IMR-90 (cell line): ENCODE data around the gene SLX4IP. TPM values are rescaled to one million over a fixed set of nuclear protein-coding genes. Genes with fewer than 3 reads are reported as not detected.

Experiments used
- ATAC-seq: fragments of 200-7000 bp; cut with Tn5 transposase; 2 replicates; pipeline ENCODE4 v1.9.1; 2020; ENCODE audit warnings: low read depth, mild to moderate bottlenecking, moderate library complexity
- BruUV-seq: library from RNA; stranded (reverse); fragments of 400-500 nt; replicated peaks from 2 replicates; lab custom pipeline; 2021; lab: Mats Ljungman, UMichigan
- CTCF ChIA-PET: fragments of 300-600 bp; formaldehyde crosslinking; extraction: SDS; loops from one replicate; lab custom pipeline; 2021; ENCODE audit warnings: antibody characterized with exemption; lab: Yijun Ruan, JAX
- POLR2A ChIA-PET: fragments of 300-600 bp; sonication (Branson Sonifier 250); formaldehyde crosslinking; loops from one replicate; lab custom pipeline; 2022; ENCODE audit warnings: antibody characterized with exemption; ENCODE audit not compliant: unreplicated experiment; lab: Charles Lee
- DNase-seq: peaks from one replicate; pipeline ENCODE4 v3.0.0; 2013
- H2AFZ ChIP-seq: replicated peaks from 2 replicates; pipeline ENCODE3; 2013; ENCODE audit warnings: low read length, mild to moderate bottlenecking; ENCODE audit not compliant: poor library complexity
- H2AK5ac ChIP-seq: 2 replicates; pipeline ENCODE4 v1.6.1; 2013; ENCODE audit warnings: low read depth, low read length, inconsistent platforms
- H2AK9ac ChIP-seq: replicated peaks from 2 replicates; pipeline ENCODE3; 2013; ENCODE audit warnings: mild to moderate bottlenecking, low read depth, low read length, moderate library complexity; ENCODE audit not compliant: poor library complexity
- H2BK120ac ChIP-seq: 2 replicates; pipeline ENCODE4 v1.6.1; 2013; ENCODE audit warnings: low read depth, low read length, inconsistent platforms
- H2BK15ac ChIP-seq: 3 replicates; pipeline ENCODE4 v1.6.1; 2013; ENCODE audit warnings: low read depth, low read length, inconsistent platforms
- H2BK20ac ChIP-seq: 2 replicates; pipeline ENCODE4 v1.6.1; 2013; ENCODE audit warnings: low read depth, mild to moderate bottlenecking, inconsistent platforms, low read length, moderate library complexity
- H2BK5ac ChIP-seq: 2 replicates; pipeline ENCODE4 v1.6.1; 2013; ENCODE audit warnings: mild to moderate bottlenecking, low read depth, low read length, inconsistent platforms; ENCODE audit not compliant: poor library complexity, severe bottlenecking
- H3K14ac ChIP-seq: replicated peaks from 2 replicates; pipeline ENCODE4 v1.6.1; 2013; ENCODE audit warnings: low read depth, low read length, inconsistent platforms
- H3K18ac ChIP-seq: 2 replicates; pipeline ENCODE4 v1.6.1; 2013; ENCODE audit warnings: low read depth, low read length, control low read depth
- H3K23ac ChIP-seq: 2 replicates; pipeline ENCODE4 v1.6.1; 2013; ENCODE audit warnings: low read depth, low read length, inconsistent platforms
- H3K27ac ChIP-seq: 2 replicates; pipeline ENCODE4 v1.5.1; 2013; ENCODE audit warnings: mild to moderate bottlenecking, control low read depth, low read length; ENCODE audit not compliant: insufficient read depth
- H3K27me3 ChIP-seq: 2 replicates; pipeline ENCODE4 v1.6.1; 2013; ENCODE audit warnings: low read length; ENCODE audit not compliant: control insufficient read depth, insufficient read depth
- H3K36me3 ChIP-seq: 2 replicates; pipeline ENCODE4 v1.6.1; 2013; ENCODE audit warnings: low read length, mixed read lengths; ENCODE audit not compliant: control insufficient read depth, insufficient read depth
- H3K4ac ChIP-seq: 2 replicates; pipeline ENCODE4 v1.6.1; 2013; ENCODE audit warnings: low read depth, low read length, inconsistent platforms
- H3K4me1 ChIP-seq: 2 replicates; pipeline ENCODE4 v1.6.1; 2013; ENCODE audit warnings: low read length, mixed read lengths; ENCODE audit not compliant: control insufficient read depth, insufficient read depth
- H3K4me2 ChIP-seq: 2 replicates; pipeline ENCODE4 v1.6.1; 2013; ENCODE audit warnings: low read depth, mild to moderate bottlenecking, control low read depth, low read length, moderate library complexity
- H3K4me3 ChIP-seq: 2 replicates; pipeline ENCODE4 v1.5.1; 2013; ENCODE audit warnings: low read depth, mild to moderate bottlenecking, control low read depth, low read length, moderate library complexity; ENCODE audit not compliant: insufficient read depth
- H3K56ac ChIP-seq: 2 replicates; pipeline ENCODE4 v1.6.1; 2013; ENCODE audit warnings: low read length, inconsistent platforms; ENCODE audit not compliant: insufficient read depth; ENCODE audit errors: extremely low read depth
- H3K79me1 ChIP-seq, 2 experiments: 2 replicates each; pipeline ENCODE4 v1.6.1; 2013; ENCODE audit warnings: low read length in 2 of 2, inconsistent platforms in 1 of 2, low read depth in 1 of 2
- H3K9ac ChIP-seq: 2 replicates; pipeline ENCODE4 v1.6.1; 2013; ENCODE audit warnings: low read depth, low read length, control low read depth
- H3K9me1 ChIP-seq: 2 replicates; pipeline ENCODE4 v1.6.1; 2013; ENCODE audit warnings: low read length, inconsistent platforms; ENCODE audit not compliant: insufficient read depth
- H3K9me3 ChIP-seq: 2 replicates; pipeline ENCODE4 v1.6.1; 2013; ENCODE audit warnings: low read length; ENCODE audit not compliant: control insufficient read depth, insufficient read depth
- H4K20me1 ChIP-seq: 2 replicates; pipeline ENCODE4 v1.6.1; 2013; ENCODE audit warnings: low read length, inconsistent platforms; ENCODE audit not compliant: insufficient read depth
- H4K5ac ChIP-seq: 2 replicates; pipeline ENCODE4 v1.6.1; 2013; ENCODE audit warnings: mild to moderate bottlenecking, low read depth, low read length, control low read depth
- H4K8ac ChIP-seq, 2 experiments: 2 replicates each; pipeline ENCODE4 v1.6.1; 2013; ENCODE audit warnings: low read depth in 2 of 2, low read length in 2 of 2, control low read depth in 1 of 2, inconsistent platforms in 1 of 2
- H4K91ac ChIP-seq: 2 replicates; pipeline ENCODE4 v1.6.1; 2013; ENCODE audit warnings: low read depth, low read length, inconsistent platforms; ENCODE audit not compliant: insufficient read depth
- CEBPB ChIP-seq: IDR thresholded peaks from 2 replicates; pipeline ENCODE4 v1.6.1; 2012; ENCODE audit warnings: low read depth, low read length, improper control_type of control experiment
- CHD1 ChIP-seq: IDR thresholded peaks from 2 replicates; pipeline ENCODE4 v1.6.1; 2012; ENCODE audit warnings: low read depth, low read length, improper control_type of control experiment
- FOS ChIP-seq: fragments of 150-350 bp; IDR thresholded peaks from 2 replicates; pipeline ENCODE4 v1.6.1; 2016; ENCODE audit warnings: low read depth, low read length
- MAFK ChIP-seq: IDR thresholded peaks from 2 replicates; pipeline ENCODE4 v1.6.1; 2012; ENCODE audit warnings: low read depth, low read length, improper control_type of control experiment
- MXI1 ChIP-seq: IDR thresholded peaks from 2 replicates; pipeline ENCODE4 v1.6.1; 2012; ENCODE audit warnings: low read depth, mild to moderate bottlenecking, low read length, moderate library complexity, borderline replicate concordance
- RAD21 ChIP-seq: IDR thresholded peaks from 2 replicates; pipeline ENCODE4 v1.6.1; 2012; ENCODE audit warnings: low read length, improper control_type of control experiment
- RFX5 ChIP-seq: IDR thresholded peaks from 2 replicates; pipeline ENCODE4 v1.8.0; 2012; ENCODE audit warnings: low read depth, mild to moderate bottlenecking, low read length, moderate library complexity
- WGBS, 2 experiments: methylation state at CpG; one replicate each; pipeline versions ENCODE4 v1.1.5 to v1.1.7; 2013; ENCODE audit warnings: missing lambda C conversion rate in 2 of 2; ENCODE audit not compliant: insufficient read length in 1 of 2; ENCODE audit errors: extremely low coverage in 2 of 2; 5-methylcytosine and 5-hydroxymethylcytosine counted together
- dilution Hi-C: fragments of 300-500 bp; cut with HindIII; formaldehyde crosslinking; loops from one replicate; pipeline ENCODE4 v1.14.3; 2018; ENCODE audit warnings: low sequenced_read_pairs; ENCODE audit not compliant: unreplicated experiment
- in situ Hi-C: fragments of 300-500 bp; cut with MboI; formaldehyde crosslinking; loops from 3 replicates; pipeline ENCODE4 v1.14.3; 2019; ENCODE audit warnings: low sequenced_read_pairs, inconsistent platforms, mixed read lengths
- intact Hi-C: fragments of 100-400 bp; cut with micrococcal nuclease; formaldehyde crosslinking; loops from 2 replicates; pipeline ENCODE4 v1.10.0; 2022
- polyA plus RNA-seq, 3 experiments: library from polyadenylated mRNA; depleted of rRNA; stranded (reverse); fragments of >200 nt; gene quantifications; 2 replicates each; pipeline ENCODE4 v1.2.3, GENCODE V29; 2012; ENCODE audit warnings: low replicate concordance in 1 of 3
- total RNA-seq: library from RNA; depleted of rRNA; stranded (reverse); fragments of >200 nt; gene quantifications from 2 replicates; pipeline ENCODE4 v1.2.3, GENCODE V29; 2012
- TF ChIP-seq, protein P1 (sequence below): fragments of 150-350 bp; IDR thresholded peaks from 2 replicates; pipeline ENCODE4 v1.6.1; 2016; ENCODE audit warnings: low read depth, mild to moderate bottlenecking, low read length, moderate library complexity, borderline replicate concordance

The SLX4IP gene
- total and polyA plus RNA-seq, 2 of the 4 experiments (the other 2 are of a cell fraction): 1.3 to 5.9 TPM

DNA sequence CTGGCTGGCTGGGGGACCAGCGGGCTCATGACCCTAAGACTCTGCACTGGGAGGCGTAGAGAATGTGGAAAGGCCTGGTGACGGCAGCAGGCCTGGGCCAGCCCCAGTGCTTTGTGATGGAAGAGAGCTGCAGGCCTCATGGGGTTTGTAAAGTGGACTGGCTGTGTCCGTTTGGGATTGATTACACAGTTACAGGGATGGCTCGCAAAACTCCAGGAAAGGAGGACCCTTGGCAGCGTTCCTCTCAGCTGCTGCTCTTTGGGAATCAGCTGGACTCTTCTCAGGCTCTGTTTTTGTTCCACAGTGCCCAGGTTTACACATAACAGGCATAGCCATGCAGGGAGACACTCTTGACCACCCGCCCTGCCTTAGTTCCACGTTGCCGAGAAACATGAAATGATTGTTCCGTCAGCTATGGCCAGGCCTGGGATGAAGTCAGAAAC is 89.0 kb downstream of the SLX4IP start:
- no peak overlapping the region for H3K23ac ChIP-seq
- H3K4me3 ChIP-seq: no peak overlapping the region
- no peak overlapping the region for H2BK5ac ChIP-seq
- peak overlapping the region; percentile 34; the same call in 1 of the 2 replicates for H3K14ac ChIP-seq
- 63% methylated on average over 6 of the region's 10 CpGs; no CpG with 5 or more reads in 1 of the 2 experiments for WGBS, 2 experiments
- H3K27ac ChIP-seq: no peak overlapping the region
- peak overlapping the region; percentile 77; the same call in 1 of the 2 replicates for H2AK5ac ChIP-seq
- H4K5ac ChIP-seq: no peak overlapping the region
- H2BK15ac ChIP-seq: peak overlapping the region; percentile 44; the same call in 1 of the 3 replicates
- H3K56ac ChIP-seq: no peak overlapping the region
- H3K18ac ChIP-seq: no peak overlapping the region
- no peaks in the 10 kb centered on the region for H3K36me3 ChIP-seq
- POLR2A ChIA-PET: no interaction called here
- BruUV-seq: no TSS peak
- peaks cover 5 to 22% of the 10 kb centered on the region in 2 experiments; a peak in 3 of 4 replicates for H3K79me1 ChIP-seq
- H3K4me1 ChIP-seq: peaks cover 8% of the 10 kb centered on the region
- dilution Hi-C loops: no loop called here
- peaks cover 3% of the 10 kb centered on the region; the same call in 1 of the 2 replicates for H3K9me1 ChIP-seq
- H3K27me3 ChIP-seq: no peaks in the 10 kb centered on the region
- H3K9ac ChIP-seq: no peak overlapping the region
- TF ChIP-seq FOS (no peak), RAD21 (no peak), RFX5 (no peak), MAFK (no peak), CEBPB (no peak), MXI1 (no peak), CHD1 (no peak)
- TF ChIP-seq, protein P1, sequence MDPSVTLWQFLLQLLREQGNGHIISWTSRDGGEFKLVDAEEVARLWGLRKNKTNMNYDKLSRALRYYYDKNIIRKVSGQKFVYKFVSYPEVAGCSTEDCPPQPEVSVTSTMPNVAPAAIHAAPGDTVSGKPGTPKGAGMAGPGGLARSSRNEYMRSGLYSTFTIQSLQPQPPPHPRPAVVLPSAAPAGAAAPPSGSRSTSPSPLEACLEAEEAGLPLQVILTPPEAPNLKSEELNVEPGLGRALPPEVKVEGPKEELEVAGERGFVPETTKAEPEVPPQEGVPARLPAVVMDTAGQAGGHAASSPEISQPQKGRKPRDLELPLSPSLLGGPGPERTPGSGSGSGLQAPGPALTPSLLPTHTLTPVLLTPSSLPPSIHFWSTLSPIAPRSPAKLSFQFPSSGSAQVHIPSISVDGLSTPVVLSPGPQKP: no peak
- no peaks in the 10 kb centered on the region for H3K9me3 ChIP-seq
- H4K20me1 ChIP-seq: no peaks in the 10 kb centered on the region
- H3K4ac ChIP-seq: peak overlapping the region; percentile 33; the same call in 1 of the 2 replicates
- no peak overlapping the region; the same call in 1 of the 2 replicates for H4K91ac ChIP-seq
- peak overlapping the region; percentile 28; the same call in 1 of the 2 replicates for H2BK120ac ChIP-seq
- no peak overlapping the region for H2AK9ac ChIP-seq
- intact Hi-C loops: no loop called here
- H2AFZ ChIP-seq: peak overlapping the region; percentile 1
- DNase-seq (peak; percentile 41), ATAC-seq (peak; percentile 21)
- no peak overlapping the region for H3K4me2 ChIP-seq
- CTCF ChIA-PET: no interaction called here
- in situ Hi-C loops: no loop called here
- peak overlapping the region in 1 of 2 experiments; percentile 31; a peak in 1 of 4 replicates for H4K8ac ChIP-seq
- no peak overlapping the region for H2BK20ac ChIP-seq
